Measurements from ENCODE around the gene PNMA8C.

DNA sequence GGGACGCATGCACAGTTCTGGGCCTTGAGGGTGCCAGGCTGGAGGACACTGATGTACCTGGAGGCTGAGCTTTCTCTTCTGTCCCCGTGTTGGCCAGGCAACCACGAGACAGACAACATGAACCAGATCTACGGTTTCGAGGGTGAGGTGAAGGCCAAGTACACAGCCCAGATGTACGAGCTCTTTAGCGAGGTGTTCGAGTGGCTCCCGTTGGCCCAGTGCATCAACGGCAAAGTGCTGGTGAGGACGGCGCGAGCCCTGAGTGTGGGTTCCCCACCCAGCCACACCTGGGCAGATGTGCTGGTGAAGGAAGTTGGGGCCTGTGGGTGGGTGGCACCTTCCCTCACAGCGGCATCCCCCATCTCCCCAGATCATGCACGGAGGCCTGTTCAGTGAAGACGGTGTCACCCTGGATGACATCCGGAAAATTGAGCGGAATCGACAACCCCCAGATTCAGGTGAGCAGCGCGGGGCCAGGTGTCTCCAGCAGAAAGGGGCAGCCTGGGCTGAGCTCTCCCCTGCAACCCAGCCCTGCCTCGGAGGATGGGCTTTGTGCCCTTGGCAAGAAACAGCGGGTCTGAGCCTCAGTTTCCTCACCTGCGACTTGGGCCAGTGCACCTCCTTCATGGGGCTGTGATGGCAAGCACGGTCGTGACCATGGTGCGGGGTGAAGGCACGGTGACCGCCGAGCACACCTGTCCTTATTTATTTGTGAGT is 41.6 kb downstream of the PNMA8C start:
- TF ChIP-seq EZH2 (IDR thresholded peaks at IDR 0.05; ENCODE audit: insufficient read depth, low read length) (no peak), CTCF (IDR thresholded peaks at IDR 0.05; ENCODE audit: insufficient read depth, low read depth, low read length) (no peak)

Data from astrocyte (in vitro differentiated cells and primary cell).